Renal pelvis (tissue), 4 donors: Measurements from ENCODE around the gene NSDHL. TPM values are rescaled to one million over a fixed set of nuclear protein-coding genes. Genes with fewer than 3 reads are reported as not detected.

Experiments
- DNase-seq: peaks from one replicate; pipeline ENCODE4 v3.0.0-alpha.2; 2013
- polyA plus RNA-seq, 3 donors: library from polyadenylated mRNA; unstranded; fragments of 120-200 nt; gene quantifications; one replicate each; pipeline ENCODE4 v1.2.1, GENCODE V29; 2013; ENCODE audit not compliant: insufficient read length in 3 of 3

NSDHL gene
- polyA plus RNA-seq, 3 donors, result 28.1 to 31.6 (median 28.9) TPM

DNA sequence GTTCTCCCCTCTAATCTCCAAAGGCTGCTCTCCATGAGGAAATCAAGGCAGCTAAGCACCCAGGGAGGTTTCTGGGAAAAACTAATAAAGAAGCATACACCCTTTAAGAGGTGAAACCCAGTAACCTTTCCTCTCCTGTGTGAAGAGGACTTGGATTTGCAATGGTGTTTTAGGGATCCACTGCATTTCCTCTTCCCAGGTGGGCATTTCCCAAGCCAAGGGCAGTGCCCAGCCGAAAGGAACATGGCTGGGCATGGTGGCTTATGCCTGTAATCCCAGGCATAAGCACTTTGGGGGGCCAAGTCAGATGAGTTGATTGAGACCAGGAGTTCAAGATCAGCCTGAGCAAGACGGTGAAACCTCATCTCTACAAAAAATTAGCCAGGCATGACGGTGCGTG is 61.6 kb downstream of the NSDHL start:
- DNase-seq, result no peak

DNA sequence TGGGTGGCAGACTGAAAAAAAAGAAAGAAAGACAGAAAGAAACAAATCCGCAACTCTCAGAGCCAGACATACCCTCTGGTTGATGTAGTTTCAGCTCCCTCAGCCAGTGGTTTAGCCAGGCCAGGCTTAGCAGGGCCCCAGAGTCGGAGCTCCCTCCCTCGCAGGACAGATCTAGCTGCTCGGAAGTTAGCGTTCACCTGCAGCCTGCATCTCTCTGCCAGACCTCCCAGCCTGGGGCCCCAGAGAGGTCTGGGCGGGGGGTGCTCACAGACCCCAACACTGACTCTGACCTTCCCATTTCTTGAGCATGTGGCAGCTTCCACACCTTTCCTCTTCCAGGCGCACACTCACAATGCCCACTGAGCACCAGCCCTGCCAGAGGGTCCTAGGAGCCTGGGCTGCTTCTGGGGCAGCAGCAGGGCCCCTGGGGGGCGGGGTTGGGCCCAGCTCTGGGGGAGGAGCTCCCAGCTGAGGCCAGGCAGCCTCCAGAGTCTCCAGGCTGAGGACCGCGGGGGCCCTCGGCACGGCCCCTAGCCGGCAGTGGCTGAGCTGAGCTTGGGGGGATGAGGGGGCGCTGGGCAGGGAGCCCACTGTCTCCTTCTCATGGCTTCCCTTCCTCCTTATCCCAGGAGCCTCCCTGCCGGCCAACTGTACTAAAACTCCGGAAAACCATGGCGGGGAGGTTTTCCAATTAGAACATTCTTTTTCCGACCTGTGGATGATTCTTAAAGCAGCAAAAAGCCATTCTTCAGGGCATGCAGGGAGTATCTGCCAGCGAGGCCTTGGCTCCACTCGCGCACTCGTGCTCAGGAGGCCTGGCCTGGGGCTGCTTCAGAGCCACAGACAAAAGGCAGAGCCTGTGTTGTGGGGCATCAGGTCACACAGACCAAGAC is 62.4 kb downstream of the NSDHL start:
- DNase-seq, result no peak

DNA sequence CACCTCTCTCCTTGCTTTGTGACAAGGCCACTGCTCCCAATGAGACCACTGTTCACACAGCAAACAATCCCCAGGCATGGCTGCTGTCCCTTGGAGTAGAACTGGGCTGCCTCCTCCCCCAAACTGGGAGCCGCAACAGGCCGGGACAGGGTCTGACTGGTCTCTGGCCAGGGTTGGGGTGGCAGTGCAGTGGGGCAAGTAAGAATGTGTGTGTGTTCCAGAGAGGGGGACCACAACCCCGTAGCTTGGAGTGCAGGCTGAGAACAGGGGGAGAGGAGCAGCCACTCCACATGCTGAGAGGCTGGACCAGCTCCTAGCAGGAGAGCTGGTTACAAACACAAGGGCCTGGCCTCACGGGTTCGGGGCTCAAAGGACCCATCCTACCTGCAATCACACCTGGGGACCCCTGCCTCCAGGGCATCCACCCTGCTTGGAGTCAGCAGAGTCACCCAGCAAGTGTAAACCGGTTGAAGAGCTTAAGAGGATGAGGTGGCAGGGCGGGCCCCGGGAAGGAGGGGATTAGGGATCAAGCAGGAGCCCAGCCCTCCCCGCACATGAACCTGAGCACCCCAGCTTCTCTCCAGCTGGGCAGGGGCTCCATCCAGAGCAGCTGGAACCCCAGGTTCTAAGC is 63.2 kb downstream of the NSDHL start:
- DNase-seq, result no peak

DNA sequence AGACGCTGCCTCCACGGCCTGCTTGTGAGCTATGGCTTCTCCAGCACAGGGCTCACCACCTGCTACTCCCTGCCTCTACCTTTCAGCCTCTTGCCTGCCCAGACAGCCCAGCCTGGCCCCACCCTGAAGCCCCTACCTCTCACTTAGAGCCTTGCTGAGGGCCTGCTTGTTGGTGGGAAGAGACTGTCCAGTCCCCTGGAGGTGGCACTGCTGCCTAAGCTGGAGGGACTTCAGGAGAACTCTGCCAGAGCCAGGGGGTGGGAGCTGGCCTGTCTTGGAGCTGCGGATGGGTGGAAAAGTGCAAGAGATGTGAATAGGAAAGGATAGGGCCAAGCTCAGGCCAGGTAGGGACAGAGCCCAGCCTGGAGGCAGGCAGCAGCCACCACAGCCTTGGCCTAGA is 64.3 kb downstream of the NSDHL start:
- DNase-seq, result no peak

DNA sequence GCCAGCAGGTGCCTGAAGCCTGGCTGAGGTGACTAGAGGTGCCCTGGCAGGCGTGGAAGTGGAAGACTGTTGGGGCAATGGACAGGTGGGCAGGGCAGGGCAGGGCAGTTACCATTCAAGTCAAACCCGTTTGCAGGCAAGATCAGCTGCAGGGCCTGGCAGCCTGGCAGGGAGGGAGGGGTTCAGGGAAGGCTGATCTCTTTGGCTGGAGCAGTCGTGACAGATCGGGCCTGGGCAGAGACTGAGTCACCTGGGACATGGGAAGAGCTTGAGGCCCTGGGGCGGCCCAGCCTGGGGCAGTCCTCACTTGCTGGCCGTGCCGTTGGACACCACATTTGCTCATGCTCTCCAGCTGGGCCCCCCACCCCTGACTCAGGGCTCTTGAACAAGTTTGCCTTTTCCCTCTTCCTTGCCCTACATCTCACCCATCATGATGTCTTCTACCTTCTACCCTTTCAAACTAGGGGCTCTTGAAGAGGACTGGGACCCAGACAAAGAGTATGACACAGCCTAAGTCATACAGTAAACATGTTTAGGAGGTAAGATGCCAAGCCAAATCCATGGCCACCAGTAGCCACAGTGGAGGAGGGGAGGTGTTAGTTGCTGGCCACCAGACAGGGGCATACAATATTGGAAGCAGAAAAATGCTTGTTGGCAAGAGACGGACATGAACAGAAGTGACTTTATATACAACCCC is 65.0 kb downstream of the NSDHL start:
- DNase-seq, result no peak

DNA sequence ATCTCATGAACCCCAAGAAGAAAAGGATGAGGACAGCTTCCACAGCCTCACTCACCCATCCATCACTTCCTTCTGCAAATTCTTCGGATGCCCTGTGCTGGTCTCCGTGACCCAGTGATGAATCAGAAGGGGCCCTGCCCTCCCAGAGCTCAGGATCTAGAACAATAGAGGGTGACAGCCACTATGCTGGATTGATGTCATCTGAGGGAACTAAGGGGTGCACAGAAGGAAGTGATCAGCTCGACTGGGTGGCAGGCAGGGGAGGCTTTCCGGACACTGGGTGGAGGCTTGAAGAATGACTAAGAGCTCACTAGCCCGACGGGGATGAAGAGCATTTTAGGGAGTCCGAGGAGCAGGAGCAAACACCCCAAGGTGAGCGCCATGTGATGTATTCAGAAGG is 65.6 kb downstream of the NSDHL start:
- DNase-seq, result no peak

DNA sequence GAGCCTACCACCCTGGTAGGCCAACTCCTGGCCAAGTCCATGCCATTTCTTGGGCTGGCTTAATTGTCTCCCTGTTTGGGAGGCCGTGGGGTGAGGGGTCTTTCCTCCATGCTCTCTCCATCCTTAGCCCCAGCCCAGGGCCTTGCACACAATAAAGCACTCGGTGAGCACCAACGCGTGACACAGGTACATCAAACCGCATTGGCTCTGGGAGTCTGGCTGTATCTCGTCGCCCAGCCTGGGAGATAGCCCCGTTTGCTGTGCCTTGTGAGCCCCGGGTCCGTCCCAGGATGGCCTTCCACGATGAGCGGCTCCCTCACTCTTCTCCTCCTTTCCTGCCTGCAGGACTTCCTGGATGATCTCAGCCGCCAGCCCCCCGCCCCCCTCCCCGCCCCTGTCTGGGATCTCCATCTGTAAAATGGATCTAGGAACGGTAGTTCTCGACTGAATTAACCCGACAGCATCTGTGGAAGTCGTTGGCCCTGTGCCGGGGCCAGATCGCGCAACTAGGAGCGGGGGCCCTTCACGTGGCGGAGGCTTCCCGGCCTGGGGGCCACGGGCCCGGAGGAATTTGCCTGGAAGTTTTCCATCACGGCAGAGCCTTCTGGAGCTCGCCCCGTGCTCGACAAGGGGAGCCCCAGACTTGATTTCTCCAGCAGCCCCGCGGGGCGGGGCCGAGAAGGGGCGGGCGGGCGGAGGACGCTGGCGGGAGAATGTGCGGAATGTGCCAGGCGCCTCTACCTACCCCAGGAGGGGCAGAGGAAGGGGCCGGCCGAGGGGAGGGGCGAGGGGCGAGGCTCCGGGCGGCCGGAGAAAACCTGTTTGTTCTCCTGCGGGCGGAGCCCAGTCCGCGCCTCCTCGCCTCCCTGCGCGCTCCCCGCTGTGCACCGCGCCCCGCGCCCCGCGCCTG is 66.6 kb downstream of the NSDHL start, which contains the start of gene ZNF185:
Gene ZNF185, plus strand, starts transcription at position 846 of the 910 bp plus-strand sequence. CDS start 16,423 bp downstream, outside the sequence.
- DNase-seq, result peak; percentile 52

DNA sequence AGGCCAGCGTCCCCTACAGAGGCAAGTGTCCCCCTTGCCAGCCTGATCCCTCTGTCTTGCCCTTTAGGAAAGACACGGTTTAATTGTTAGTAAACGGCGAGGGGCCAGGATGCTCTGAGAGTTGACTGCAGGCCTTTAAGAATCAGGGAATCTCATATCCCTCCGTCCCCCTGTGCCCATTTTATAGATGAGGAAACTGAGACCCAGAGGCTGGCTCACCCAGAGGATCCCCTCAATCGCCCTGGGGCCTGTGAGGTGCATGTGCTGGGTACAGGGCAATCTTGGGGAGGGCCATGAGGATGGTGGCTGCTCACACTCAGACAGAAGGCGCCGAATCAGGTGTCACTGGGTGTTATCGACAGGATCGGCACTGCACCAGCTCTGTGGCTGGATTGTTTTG is 67.6 kb downstream of the NSDHL start:
- DNase-seq, result no peak

DNA sequence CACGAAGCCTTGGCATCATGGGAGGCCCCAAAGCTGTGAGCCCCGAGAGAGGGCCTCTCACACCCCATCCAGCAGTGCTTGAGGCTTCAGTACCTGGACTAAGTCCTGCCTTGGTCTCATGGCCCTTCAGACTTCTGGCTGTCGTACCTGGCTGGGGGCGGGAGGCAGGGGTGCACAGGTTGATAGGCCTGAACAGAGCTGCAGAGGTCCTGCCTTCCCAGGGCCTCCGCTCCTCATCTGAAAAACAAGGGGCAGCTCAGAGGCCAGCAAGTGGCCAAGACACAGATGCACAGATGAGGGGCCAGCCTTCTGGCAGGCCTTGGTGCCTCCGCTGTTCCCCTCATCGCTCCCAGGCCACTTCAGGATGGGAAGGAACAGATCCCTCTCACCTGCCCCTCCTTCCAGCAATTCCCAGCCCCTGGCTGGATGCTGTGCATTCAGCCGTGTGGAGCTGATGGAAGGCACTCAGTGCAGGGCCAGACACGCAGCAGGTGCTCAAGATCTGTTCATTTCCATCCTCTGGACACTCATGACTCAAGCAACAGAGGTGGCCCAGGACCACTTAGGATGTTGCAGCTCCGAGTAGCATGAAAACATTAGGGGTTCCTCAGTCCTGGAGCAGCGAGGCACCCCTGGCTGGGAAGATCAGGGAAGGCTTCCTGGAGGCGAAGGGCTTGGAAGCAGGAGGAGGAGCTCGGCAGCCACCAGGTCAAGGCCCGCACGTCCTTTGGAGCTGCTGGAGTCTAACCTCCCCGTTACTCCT is 68.4 kb downstream of the NSDHL start:
- DNase-seq, result no peak

DNA sequence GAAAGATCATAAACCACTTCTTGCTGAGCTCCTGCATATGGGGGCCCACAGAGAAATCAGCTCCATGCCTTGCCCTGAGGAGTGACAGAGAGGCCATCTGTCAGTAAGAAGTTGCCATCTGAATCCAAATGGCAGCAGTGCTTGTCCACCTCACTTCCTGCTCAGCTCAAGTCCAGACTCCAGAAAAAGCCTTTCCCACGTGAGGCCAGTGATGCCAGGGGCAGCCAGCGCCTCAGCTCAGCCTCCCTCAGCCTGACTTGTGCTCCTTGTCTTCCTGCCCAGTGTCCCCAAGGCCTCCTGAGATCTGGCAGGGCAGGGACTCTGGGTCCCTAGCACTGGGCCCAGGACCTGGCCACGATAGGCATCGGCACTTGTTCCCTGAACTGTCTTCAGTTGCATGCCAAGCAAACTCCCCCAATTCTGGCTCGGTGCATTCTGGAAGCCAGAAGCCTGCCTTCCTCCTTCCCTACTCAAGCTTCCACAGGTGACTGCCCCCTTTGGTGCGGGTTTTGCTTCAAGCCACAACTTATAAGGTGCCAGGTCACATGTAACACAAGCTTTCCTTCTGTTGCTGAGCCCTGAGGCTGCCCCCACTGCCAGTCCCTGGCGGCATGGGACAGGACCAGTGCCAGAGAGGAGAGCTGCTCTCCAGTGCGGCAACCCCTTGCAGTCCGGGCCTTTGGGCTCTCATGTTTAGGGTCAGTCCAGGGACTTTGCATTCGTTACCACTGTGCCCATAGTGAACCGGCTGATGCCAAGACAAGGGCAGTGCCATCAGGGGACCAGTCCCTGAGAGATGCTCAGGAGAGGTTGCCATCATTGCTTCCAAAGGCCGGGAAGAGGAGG is 69.2 kb downstream of the NSDHL start:
- DNase-seq, result no peak

DNA sequence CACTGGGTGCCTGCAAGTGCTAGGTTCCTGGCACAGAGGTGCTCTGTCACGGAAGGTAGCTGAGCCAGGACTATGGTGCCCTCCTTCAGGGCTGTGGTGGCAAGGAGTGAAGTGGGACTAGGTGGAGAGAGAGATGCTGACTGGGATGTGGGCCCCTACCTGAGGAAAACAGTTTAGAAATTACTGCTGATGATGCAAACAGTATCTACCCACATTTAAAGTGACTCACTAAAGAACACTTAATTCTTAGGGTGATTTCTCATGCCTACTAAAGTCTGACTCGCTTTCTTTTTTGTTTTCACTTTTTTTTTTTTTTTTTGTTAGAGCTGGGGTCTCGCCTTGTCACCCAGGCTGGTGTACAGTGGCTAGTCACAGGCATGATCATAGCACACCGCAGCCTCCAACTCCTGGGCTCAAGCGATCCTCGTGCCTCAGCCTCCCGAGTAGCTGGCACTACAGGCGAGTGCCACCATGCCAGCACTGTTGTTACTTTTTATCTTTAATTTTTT is 70.1 kb downstream of the NSDHL start:
- DNase-seq, result no peak

DNA sequence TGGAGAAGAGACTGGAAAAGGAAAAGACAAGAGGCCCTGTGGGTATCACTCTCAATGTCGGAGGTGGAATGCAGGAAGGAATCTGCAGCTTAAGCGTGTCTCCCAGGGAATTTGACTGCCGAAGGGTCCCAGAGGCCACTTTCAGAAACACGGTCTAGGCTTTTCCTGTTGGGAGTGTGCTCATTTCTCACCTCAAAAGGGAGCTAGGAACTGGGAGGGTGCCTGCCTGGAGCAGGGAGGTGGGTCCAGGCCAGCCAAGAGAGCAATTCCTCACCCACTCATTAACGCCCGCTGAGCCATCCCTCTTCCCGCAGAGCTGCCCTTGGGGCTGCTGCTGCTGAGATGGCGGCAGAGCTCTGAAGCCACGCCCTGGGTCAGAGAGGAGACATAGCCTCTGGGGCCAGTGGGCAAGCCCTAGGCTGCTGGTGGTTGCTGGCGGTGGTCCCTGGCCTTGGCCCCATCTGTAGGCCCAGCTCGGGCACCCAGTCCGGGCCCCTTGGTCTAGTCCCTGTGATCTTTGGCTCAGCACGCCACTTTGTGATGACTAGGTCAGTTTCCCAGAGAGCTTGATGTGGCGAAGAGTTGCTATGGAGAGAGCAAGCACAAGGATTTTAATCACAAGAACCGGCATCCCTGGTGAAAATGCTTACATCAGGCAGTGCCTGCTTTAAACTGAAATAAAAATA is 71.1 kb downstream of the NSDHL start:
- no peak for DNase-seq

DNA sequence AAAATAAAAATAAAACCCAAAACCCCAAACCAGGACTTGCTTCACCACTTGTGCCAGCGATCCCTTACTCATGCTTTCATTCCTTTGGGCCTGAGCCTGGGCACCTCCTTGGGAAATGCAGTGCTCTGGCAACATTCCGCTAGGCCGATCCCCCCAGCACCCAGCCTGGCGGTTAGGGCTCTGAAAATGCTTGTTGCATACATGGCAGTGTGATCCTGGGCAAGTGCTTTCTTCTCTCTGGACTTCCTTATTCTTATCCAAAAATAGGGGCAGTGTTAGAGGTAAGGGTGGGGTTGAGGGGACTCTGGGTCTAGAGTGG is 71.6 kb downstream of the NSDHL start:
- DNase-seq, result no peak

DNA sequence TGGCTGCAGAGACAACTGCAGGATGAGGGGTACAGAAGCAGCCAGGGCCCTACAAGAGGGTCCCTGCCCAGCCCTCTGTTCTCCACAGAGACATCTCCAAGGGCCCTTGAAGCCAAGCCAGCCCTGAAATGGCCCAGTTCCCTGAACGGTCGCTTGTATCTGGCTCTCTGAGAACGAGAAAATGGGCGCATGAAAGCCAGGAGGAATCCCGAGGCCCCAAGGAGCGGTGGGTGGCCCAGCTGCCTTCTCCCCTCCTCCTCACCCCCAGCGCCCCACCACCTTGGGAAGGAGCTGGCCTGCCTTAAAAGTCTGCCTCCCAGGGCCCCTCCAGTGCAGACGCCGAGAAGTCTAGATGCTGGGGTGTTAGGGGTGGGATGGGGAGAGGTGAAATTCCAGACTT is 72.7 kb downstream of the NSDHL start:
- no peak for DNase-seq

DNA sequence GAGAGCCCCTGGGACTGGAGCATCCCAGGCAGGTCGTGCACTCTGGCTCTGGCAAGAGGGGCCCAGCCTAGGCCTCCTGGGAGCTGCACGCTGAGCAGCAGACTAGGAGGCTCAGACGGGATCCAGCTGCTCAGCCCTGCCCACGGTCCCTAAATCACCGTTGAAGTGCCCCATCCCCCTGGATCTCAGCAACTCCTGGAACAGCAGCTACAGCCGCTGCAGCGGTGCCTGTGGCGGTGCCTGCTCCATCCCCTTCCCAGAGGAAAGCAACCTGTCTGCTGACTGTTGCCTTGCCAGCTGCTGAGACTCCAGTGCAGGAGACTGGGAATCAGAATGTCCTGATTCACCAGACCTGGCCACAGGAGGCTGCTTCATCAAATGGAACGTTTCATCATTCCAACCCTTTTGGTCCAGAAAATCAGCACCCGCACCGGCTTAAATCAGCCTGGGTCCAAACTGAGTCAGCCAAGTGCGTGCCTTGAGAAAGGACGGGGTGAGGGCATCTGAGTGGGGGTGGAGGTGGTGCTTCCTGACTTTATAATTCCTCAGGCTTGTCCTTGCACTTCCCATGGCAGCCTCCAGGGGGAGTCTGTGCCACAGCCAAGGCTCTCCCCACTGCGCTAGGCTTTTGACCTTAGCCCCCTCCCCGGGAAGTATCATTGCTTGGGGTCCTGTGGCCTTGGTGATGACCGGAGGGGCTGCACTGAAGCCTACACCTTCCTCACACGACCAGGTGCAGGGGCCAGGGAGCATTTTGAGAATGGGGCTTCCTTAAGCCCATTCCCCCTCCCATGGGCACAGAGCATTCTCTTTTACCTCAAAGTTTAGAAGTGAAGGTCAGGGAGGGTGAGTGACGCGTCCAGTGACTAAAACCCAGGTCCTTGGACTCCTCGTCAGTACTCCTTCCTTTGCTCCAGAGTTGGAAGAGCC is 73.6 kb downstream of the NSDHL start:
- no peak for DNase-seq

DNA sequence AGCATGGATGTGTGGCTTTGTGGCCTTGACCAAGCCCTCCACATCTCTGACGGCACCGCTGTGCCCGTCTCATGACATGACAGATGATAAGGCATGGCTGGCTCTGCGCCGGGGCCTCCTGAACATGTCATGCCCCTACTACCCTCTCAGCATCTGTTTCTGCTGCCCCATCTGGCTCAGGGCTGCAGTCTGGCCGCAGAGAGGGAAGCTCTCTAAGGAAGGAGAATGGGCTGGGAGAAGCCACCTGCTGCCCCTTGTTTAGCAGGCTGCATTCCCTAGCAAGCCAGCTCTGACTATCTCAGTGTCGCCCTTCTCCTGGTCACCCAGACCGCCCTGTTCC is 74.2 kb downstream of the NSDHL start:
- no peak for DNase-seq

DNA sequence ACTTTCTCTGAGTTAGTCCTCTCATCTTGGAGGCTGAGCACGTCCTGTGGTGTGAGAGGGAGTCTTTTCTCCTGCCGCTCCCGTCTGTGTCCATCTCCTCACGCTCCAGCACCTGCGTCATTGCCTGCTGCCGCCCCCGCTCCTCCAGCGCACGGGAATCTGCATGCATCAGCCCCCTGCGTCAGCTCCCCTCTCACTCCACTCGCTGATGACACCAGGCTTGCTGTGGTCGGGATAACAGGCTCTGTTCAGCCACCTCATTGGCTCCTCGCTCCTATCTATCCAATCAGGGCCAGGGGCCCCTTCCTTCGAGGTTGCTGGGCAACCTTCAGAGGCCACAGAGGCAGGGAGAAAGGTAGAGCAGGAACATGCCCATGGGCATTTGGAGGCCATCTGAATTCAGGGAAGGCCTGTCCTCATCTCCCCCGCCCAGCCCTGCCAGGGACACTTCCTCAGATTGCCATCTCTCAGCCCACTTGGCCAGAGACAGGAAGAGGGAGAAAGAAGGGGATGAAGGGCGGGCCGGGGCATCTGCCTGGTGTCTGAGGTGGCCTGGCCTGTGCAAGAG is 76.3 kb downstream of the NSDHL start:
- DNase-seq, result peak; percentile 60

DNA sequence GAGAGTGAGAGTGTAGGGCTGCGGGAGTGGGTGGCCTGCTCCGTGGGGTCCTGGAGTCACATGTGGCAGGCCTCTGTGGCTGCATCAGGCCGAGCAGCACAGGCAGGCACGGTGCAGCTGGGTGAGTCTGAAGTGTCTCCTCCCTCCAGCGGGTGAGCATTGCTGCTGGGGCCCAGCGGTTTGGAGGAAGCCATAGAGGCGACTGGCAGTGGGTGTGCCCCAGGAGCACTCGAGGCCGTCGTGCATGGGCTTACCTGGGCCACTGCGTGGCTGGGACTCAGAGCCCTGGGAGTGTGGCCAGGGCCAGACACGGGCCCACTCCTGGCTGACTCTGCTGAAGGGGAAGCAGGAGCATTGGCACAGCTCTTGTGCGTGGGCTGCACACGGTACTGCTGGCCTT is 77.6 kb downstream of the NSDHL start:
- no peak for DNase-seq
